Right ventricle myocardium inferior (tissue), 1 donor: Measurements from ENCODE around the gene KBTBD3. TPM values are rescaled to one million over a fixed set of nuclear protein-coding genes. Genes with fewer than 3 reads are reported as not detected.

ENCODE experiments used
- ATAC-seq: fragments of 200-7000 bp; cut with Tn5 transposase; one replicate; pipeline ENCODE4 v1.9.1; 2020; ENCODE audit warnings: mild to moderate bottlenecking, moderate library complexity
- DNase-seq: peaks from one replicate; pipeline ENCODE4 v3.0.0; 2021; ENCODE audit errors: missing footprints
- intact Hi-C: fragments of 100-400 bp; cut with DNase I; formaldehyde crosslinking; loops from one replicate; pipeline ENCODE4 v1.11.0; 2022
- long read RNA-seq: library from polyadenylated mRNA; unstranded; transcript quantifications from one replicate; pipeline ENCODE4 v2.0.0, GENCODE V29; 2021
- total RNA-seq: library from RNA; stranded (reverse); fragmentation: NEBNext Ultra II Directional; extraction: Animal tissue kit (Norgen Biotek cat#: 25700); gene quantifications from one replicate; pipeline ENCODE4 v1.2.1, GENCODE V29; 2021
- donor health status: DM: no; HTN: yes; CAD: no; lungs with severe emphysema.

Gene KBTBD3, protein sequence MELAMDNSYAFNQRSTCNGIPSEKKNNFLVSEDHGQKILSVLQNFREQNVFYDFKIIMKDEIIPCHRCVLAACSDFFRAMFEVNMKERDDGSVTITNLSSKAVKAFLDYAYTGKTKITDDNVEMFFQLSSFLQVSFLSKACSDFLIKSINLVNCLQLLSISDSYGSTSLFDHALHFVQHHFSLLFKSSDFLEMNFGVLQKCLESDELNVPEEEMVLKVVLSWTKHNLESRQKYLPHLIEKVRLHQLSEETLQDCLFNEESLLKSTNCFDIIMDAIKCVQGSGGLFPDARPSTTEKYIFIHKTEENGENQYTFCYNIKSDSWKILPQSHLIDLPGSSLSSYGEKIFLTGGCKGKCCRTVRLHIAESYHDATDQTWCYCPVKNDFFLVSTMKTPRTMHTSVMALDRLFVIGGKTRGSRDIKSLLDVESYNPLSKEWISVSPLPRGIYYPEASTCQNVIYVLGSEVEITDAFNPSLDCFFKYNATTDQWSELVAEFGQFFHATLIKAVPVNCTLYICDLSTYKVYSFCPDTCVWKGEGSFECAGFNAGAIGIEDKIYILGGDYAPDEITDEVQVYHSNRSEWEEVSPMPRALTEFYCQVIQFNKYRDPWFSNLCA
- 12.1 TPM for total RNA-seq
- long read RNA-seq, partial matches to known transcripts = 0 of 5 reads
- long read RNA-seq, other reads (novel, unspliced or antisense) = 0 of 5 reads

DNA sequence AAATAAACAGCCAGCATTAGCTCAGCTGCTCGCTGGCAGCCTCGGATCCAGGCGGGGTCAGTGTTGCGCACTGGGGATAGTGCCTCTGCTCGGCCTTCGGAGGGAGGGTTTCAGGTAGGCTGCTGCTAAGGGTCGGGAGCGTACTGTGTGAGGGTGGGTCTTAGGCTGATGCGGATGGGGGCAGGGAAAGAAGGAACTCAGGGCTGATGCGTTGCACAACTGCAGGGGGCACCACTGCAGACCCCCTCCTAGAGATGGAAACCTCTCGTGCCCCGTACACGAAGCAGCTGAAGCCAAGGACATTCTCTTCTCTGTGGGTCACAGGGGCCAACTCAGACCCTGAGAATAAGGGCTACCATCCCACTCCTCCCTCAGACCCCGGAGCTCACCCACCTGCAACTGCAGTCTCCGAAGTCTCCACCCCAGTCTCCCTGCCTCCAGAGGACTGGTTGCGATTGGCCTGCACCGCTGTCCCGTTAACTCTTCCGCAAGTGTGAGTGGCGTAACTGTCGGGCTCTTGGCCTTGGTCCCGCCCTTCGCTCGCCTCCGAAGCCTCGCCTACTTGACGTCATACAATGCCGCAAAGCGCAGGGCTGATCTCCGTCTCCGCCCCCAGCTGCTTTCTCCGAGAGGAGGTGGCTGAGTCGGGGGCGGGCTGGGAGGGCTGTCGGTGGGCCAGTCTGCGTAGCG is at the start of gene KBTBD3:
Gene KBTBD3, minus strand, starts transcription at position 429 of the 690 bp plus-strand sequence. CDS start 18,250 bp downstream, outside the sequence.
- ATAC-seq (peak; percentile 98), DNase-seq (peak; percentile 99)
- intact Hi-C loops = loop anchor here (1.0 kb wide), 1 partner anchor 55 kb away; the partner anchor contains the start of gene MSANTD4

DNA sequence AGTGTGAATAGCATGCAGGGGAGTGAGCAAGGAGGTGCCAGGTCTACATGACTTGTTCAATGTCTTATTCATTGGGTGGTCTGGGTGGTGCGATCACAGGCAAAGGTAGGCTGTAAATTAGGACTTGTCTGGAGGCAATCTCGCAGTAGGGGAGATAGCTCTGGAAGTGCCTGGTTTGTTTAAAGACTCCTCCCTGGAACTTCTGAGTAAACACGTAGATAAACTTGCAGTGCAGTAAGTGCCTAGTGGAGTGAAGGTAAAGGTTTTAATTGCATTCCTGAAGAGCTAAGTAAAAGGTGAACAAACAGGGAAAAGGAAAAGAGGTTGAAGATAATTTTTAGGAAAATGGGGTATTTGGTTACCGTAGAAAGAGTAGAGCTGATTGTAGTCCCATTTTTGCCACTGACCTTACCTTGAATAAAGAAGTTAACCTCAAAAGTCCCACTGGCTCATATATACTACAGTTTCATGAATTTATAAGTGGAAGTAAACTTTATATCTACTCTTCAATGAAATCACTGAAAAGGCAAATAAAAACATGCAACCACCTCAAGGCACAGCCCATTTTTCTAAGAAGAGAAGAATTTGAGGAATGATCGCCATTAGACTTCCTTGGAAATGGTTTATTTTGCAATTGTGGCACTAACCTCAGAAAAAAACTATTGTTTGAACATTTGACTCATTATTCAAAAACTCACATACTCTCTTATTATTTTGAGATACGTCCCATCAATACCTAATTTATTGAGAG is 44.6 kb upstream of the KBTBD3 start:
- ATAC-seq (no peak), DNase-seq (no peak)
- intact Hi-C loops = no loop called here

DNA sequence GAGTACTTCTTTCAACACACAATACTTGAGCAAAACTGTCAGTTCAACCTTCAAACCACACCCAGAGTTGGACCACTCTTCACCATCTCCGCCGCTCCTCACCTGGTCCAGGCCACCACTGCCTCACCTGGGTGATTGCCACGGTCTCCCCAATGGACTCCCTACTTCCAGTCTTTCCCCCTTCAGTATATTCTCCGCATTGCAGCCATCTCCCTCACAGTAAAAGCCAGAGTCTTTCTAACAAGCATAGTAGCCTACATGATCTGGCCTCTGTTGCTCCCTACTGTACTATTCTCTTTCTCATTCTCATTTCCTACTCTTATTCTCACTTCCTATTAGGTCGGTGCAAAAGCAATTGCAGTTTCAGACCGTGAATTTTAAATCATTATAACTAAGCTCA is 28.8 kb upstream of the KBTBD3 start:
- DNase-seq (no peak), ATAC-seq (no peak)
- intact Hi-C loops = no loop called here

DNA sequence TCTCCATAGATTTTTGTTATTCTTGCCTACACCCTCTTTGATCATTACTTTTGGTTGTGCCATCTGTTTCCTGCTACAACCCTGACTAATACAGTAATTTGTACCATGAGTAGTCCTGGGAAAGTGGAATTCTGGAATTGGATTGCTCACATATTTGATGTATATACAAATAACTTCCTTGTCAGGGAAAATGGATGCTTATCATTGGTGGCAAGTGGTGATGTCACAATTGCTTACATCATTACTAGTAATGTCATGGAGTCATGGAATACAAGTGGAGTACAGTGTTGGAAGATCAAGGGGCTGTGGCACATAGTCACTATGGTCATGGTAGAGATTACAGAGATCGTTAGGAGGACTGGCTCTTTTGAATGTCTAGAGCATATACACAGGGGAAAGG is 24.7 kb upstream of the KBTBD3 start:
- intact Hi-C loops = no loop called here
- no peak for DNase-seq
- ATAC-seq = no peak

DNA sequence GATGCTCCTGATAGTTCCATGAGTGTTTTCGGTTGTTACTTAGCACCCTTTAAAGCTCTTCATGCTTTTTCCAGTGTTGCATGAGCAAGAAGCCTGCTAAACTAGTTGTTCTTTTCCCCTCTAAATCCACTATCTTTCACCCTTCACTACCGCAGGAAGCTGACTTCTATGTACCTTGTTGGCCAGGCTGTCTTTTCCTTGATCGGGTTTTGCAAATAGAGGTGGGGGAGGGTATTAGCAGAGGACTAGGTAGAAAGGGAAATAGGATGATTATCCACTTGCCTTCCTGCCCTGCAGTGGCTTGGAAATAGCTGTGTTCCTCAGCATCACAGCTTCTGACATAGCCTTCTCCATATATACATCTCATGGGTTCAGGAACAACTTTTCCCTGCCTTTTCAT is 24.2 kb upstream of the KBTBD3 start:
- intact Hi-C loops = no loop called here
- DNase-seq (no peak), ATAC-seq (no peak)

DNA sequence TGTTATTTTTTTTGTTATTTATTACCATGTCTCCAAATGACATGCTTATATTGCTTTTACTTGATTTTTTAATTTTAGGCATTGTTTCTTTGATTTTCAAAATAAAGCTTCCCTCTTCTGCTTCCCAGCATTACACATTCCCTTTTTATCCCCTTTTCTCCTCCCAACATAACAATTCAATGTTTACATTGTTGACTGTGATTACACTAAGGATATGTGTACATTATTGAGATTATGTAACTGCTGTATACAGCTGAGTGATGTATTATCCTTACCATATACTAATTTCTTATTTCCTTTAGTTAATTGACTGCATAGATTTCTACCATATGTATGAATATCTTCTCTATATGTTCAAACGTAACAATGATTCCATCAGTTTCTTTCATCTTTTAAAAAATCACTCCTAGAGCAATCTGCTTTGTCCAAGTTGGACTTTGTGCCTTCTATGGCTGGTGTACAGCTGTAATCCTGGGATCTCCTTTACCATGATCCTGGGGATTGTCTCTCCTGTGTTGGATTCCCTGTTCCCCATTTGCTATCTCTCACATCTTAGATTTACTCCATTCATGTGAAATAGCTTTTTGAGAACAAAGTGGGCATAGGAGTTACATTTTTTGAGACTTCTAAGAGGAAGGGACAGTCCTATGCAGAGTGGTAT is 21.9 kb upstream of the KBTBD3 start:
- ATAC-seq = no peak
- intact Hi-C loops = no loop called here
- no peak for DNase-seq

DNA sequence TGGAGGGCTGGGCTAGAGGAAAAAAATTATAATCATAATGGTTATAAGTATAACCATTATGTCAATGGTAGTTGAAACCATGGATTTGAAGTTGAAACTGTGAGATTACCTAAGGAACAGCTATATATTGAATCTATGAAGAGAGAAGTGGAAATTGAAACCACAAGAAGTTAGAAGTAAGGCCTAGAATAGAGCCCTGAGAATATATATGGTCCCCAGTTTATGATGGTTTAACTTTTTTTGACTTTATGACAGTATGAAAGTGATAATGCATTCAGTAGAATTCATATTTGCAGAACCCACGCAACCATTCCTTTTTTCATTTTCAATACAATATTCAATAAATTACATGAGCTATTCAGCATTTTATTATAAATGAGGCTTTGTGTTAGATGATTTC is 15.3 kb upstream of the KBTBD3 start:
- intact Hi-C loops = no loop called here
- ATAC-seq (no peak), DNase-seq (no peak)

DNA sequence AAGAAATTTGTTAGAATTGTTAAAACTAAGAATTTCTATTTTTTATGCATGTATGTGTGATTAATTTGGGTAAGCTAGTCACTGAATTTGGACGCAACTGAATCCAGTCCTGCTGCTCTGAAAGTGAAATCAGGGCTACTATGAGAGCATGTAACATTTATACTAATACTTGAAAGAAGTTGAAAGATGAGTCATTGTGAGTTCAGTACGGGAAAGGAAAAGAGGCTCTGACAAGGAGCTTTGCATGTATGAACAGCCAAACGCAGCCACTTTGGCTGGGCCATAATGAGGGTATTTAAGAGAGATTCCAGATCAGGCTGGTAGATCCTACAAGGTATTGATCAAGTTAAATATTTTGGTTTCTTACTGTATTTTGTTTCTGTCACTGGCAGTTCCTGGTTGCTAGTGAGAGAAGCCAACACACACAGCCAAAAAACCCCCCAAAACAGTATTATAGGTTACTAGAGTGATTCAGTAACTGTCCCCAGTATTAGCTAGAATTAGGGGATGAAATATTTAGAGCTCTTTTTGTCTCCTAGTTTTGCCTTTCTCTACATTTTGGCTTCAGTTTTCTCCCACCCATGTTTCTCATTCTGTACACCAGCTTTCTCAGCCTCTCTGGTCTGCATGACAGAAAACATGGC is 14.5 kb upstream of the KBTBD3 start:
- intact Hi-C loops = no loop called here
- DNase-seq (no peak), ATAC-seq (no peak)

DNA sequence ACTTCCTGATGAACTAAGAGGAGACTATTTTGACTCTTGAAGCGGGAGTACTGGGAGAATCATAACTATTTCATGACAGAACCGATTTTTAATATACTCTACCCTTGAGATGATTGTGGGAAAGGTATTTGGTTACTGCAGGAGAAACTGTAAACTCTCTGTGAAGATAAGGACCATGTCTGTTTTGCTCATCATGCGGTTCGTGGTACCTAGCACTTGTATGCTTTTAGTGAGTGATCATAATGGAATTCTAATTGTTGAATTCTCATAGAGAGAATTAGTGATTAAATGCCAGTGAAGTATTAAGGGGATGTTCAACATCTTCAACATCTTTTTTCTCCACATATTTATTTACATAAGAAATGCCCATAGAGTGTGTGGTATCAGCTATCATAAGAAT is 11.7 kb upstream of the KBTBD3 start:
- no peak for DNase-seq
- intact Hi-C loops = no loop called here
- ATAC-seq = no peak

DNA sequence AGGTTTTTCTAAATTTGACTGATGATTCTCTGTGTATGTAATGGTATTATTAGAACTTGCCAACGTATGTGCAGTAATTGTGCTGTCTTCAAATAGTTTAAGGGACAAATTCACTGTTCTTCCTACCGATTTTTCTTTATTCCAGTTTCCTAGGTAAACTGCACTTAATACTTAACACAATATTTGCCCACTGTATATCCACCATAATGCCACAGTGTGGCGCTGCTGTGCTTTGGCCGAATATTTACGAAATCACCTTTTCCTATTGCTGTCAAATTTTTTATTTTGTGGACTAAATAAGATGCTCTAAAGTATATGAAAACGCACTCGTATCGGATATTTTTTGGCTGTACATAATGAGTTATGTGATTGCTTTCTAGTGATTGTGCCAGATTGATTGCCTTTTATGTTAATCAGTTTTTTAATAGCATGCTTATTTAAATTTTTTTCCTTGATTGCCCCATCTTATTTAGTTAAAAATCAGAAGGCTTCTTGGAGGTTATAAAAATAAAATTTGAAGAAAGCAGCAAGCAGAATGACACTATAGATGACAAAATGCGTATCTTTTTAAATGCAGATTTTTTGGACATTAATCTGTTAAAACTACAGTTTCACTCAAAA is 10.8 kb upstream of the KBTBD3 start:
- DNase-seq (no peak), ATAC-seq (no peak)
- intact Hi-C loops = no loop called here

DNA sequence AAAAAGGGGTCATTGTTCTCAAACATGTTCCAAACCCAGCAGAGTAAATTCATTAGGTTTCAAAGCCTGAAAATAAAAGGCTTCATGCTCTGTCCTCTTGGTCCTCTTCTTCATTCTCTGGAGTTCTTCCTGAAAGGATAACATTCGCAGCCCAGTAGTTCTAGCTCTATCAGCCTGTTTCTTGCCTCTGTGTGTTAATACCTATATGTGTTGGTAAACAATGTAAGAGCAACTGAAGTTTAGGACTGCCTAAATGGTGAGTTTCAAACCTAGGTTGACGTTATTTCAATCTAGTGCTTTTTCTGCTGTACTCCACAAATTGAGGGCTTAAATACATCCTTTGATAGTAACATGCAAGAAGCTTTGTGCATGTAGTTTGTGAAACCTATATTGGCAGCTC is 9.7 kb upstream of the KBTBD3 start:
- intact Hi-C loops = no loop called here
- ATAC-seq = no peak
- DNase-seq = no peak

DNA sequence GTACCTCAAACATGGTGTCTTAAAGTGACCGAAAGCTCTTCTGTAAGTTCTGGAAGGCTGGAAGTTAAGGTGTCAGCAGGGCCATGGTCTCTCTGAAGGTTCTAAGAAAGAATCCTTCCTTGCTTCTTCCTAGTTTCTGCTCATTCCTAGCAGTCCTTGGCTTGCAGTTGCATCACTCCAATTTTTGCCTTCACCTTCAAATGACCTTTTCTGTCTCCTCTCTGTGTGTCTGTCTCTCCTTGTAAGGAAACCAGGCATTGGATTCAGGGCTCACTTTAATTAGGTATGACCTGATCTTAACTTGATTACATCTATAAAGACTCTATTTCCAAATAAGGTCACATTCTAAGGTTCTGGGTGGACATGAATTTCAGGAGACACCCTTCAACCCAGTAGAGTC is 9.0 kb upstream of the KBTBD3 start:
- ATAC-seq = no peak
- intact Hi-C loops = no loop called here
- DNase-seq = no peak

DNA sequence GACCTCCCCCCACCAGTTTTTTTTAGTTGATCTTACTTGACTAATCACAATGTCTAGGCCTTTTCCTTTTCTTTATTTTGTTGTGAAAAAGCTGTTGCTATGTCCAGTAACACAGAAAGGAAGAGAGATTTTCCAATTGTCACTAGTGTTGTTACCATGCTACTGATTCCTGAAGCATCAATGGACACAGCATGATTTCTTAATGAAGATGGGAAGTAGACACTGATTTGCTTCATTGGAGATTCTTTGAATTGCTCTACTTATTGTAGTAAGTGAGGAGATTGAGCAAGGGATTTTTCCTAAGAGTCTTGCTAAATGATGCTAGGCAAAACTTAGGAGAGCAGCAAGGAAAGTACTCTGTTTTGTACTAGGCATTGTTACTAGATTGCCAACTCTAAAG is 4.9 kb upstream of the KBTBD3 start:
- DNase-seq (no peak), ATAC-seq (no peak)
- intact Hi-C loops = no loop called here

DNA sequence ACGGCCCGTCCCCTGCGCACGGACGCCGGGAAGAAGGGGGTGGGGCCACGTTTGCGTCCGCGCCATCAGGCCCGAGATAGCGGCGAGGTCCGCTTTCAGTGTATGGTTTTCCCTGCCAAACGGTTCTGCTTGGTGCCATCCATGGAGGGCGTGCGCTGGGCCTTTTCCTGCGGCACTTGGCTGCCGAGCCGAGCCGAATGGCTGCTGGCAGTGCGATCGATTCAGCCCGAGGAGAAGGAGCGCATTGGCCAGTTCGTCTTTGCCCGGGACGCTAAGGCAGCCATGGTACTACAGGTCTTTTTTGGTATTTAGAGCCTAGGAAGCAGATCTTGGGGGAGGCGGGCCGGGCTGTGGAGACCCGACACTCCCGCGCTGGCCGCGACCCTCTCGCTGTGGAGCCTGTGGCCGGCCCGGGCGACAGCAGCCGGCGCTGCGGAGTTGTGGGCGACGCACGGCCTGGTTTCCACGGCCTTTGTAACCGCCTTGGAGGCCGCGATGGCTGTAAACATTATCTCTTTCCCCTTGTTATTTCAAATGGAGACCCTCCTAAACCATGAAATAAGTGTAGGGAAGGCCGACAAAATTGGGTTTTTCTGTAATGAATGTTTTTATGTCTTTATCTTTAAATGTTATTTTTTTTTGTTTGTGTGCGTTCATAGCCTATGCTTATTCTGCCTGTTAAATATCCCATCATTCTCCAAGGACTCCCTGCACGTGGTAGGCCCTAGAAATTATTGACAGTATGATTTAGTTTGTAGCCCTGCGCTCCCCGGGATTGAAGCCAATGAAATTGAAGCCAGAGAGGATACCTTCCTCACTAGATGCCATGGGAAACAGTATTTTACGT is 685 bp upstream of the KBTBD3 start, which contains the start of gene AASDHPPT:
Gene AASDHPPT, plus strand, starts transcription at position 54 of the 847 bp plus-strand sequence. Its CDS starts 49 bp downstream, at position 103.
- DNase-seq (no peak), ATAC-seq (peak; percentile 25)
- intact Hi-C loops = loop anchor here (1.0 kb wide), 1 partner anchor 56 kb away; the partner anchor contains the start of gene MSANTD4

DNA sequence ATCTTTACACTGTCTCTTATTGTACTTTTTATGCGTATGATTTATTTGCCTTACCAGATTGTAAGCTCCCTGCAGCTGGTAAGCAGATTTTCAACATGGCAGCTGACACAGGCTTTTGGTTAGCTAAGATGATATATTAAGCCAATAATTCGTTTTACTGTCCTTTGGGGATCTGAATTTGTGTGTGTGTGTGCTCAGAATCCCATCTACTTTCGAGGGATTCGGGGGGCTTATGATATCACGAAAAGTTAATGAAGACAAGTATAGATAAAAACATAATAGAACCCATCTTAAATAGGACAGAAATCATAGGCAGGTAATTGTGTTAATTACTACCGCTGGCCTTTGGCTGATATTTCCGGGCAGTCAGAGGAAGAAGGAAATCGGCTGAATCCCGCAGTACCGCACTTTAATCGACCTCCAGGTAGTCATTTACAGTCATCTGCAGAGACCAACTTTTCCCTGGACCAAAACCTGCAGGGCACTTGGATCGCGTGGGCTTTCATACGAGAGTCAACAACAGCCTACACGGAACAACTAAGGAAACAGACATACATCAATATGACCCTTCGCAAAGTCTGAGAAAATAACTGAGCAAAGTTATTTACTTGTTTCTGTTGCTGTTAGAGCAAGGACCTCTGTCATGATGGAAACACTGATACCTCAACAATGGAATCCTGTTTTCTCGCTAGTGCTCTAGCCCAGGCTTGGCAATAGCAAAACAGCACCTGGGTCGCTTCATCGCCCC is 802 bp downstream of the KBTBD3 start:
- DNase-seq (peak; percentile 45), ATAC-seq (no peak)
- intact Hi-C loops = no loop called here

DNA sequence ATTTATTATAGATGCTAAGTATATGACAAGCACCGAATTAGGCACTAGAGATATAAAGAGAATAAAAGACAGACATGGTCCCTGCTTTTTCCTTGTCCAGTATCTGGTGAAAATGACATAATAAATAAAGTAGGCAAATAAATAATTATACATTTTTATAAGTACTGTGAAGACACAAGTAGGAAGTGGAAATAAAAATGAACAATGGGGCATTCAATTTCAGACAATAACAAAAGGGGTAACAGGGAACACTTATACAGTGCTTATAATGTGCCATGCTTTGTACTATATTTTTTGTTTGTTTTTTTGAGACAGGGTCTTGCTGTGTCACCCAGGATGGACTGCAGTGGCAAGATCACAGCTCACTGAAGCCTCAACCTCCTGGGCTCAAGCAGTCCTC is 4.3 kb downstream of the KBTBD3 start:
- DNase-seq = no peak
- intact Hi-C loops = no loop called here
- ATAC-seq = no peak
